Spleen (tissue), 11 donors: ENCODE data around the gene GPC3. TPM values are rescaled to one million over a fixed set of nuclear protein-coding genes. Genes with fewer than 3 reads are reported as not detected.

Experiments used
- DNase-seq: peaks from one replicate; pipeline ENCODE4 v3.0.0-alpha.2; 2020
- H3K27ac ChIP-seq, 8 donors: fragments of 200-600 bp; sonication (generic) in 7 of 8; 1 replicate in 4 of 8; 2 replicates in 4 of 8; pipeline versions ENCODE4 v1.5.0 to v1.8.0; 2016 to 2021; ENCODE audit warnings: inconsistent platforms in 4 of 8, mild to moderate bottlenecking in 4 of 8, moderate library complexity in 1 of 8
- H3K27me3 ChIP-seq, 7 donors: fragments of 200-600 bp; sonication (generic) in 6 of 7; replicated peaks in 1 of 7; 1 replicate in 4 of 7; 2 replicates in 3 of 7; pipeline versions ENCODE4 v1.5.0 to v1.8.0; 2016 to 2021; ENCODE audit warnings: inconsistent platforms in 3 of 7, mild to moderate bottlenecking in 1 of 7
- H3K36me3 ChIP-seq, 6 donors: fragments of 200-600 bp; sonication (generic) in 5 of 6; 1 replicate in 4 of 6; 2 replicates in 2 of 6; pipeline versions ENCODE4 v1.5.0 to v1.8.0; 2016 to 2021; ENCODE audit warnings: inconsistent platforms in 2 of 6
- H3K4me1 ChIP-seq, 6 donors: fragments of 200-600 bp; sonication (generic) in 5 of 6; 1 replicate in 3 of 6; 2 replicates in 3 of 6; pipeline versions ENCODE4 v1.5.0 to v1.8.0; 2016 to 2021; ENCODE audit warnings: inconsistent platforms in 3 of 6
- H3K4me3 ChIP-seq, 8 donors: fragments of 200-600 bp; sonication (generic) in 7 of 8; 1 replicate in 4 of 8; 2 replicates in 4 of 8; pipeline versions ENCODE4 v1.5.0 to v1.8.0; 2016 to 2021; ENCODE audit warnings: inconsistent platforms in 4 of 8, mild to moderate bottlenecking in 4 of 8, moderate library complexity in 2 of 8
- H3K9me3 ChIP-seq, 8 donors: fragments of 200-600 bp; sonication (generic) in 7 of 8; 1 replicate in 4 of 8; 2 replicates in 4 of 8; pipeline versions ENCODE4 v1.5.0 to v1.8.0; 2016 to 2021; ENCODE audit warnings: inconsistent platforms in 4 of 8
- POLR2A ChIP-seq, 3 donors: fragments of 450-650 bp; IDR thresholded peaks; one replicate each; pipeline ENCODE4 v1.5.1; 2017; ENCODE audit warnings: antibody characterized with exemption in 3 of 3, mild to moderate bottlenecking in 1 of 3
- POLR2AphosphoS5 ChIP-seq, 3 donors: sonication (generic); formaldehyde crosslinking; IDR thresholded peaks; one replicate each; pipeline ENCODE4 v1.5.1; 2017; ENCODE audit warnings: antibody characterized with exemption in 3 of 3
- WGBS, 5 donors: extraction: QIAGEN DNeasy Blood & Tissue Kit in 3 of 5; methylation state at CpG; one replicate each; pipeline versions ENCODE4 v1.1.5 to v1.1.7; 2013 to 2018; 5-methylcytosine and 5-hydroxymethylcytosine counted together
- intact Hi-C: fragments of 100-400 bp; cut with DNase I; formaldehyde crosslinking; loops from one replicate; pipeline ENCODE4 v1.15.0; 2023; ENCODE audit warnings: low total_unique reads
- polyA plus RNA-seq, 3 donors: library from polyadenylated mRNA; stranded (reverse); fragments of 200-250 nt; gene quantifications; one replicate each; pipeline ENCODE4 v1.2.1, GENCODE V29; 2013
- total RNA-seq, 7 donors: library from RNA; depleted of rRNA in 3 of 7; stranded (reverse); fragments of >200 nt in 3 of 7; fragmentation: NEBNext Ultra II Directional in 4 of 7; extraction: Animal tissue kit (Norgen Biotek cat#: 25700) in 4 of 7; gene quantifications; one replicate each; pipeline versions ENCODE4 v1.1.0 to v1.2.1, GENCODE V29; 2016 to 2021
- TF ChIP-seq, protein P1 (sequence below), 11 experiments: fragments of 200-600 bp in 7 of 11; fragments of 450-650 bp in 4 of 11; sonication (generic) in 4 of 11; IDR thresholded peaks in 8 of 11; conservative IDR thresholded peaks in 3 of 11; 1 replicate in 7 of 11; 2 replicates in 4 of 11; pipeline versions ENCODE4 v1.4.0 to v1.8.0; 2016 to 2021; ENCODE audit warnings: antibody characterized with exemption in 11 of 11, inconsistent platforms in 4 of 11, mild to moderate bottlenecking in 1 of 11
- donor health status: healthy with polysubstance abuse.
- donor health status: DM: no; HTN: no; CAD: no; lungs with moderate emphysema.
- donor health status: DM: no; HTN: no; CAD: no.
- donor health status: Bipolar disorder and iron deficiency.
- donor health status: healthy.
- donor health status: DM: no; HTN: no; CAD: no.
- donor health status: DM: yes; HTN: yes; CAD: no.

GPC3 gene
- total and polyA plus RNA-seq, 10 donors = 0.41 to 3.3 (median 1.5) TPM

DNA sequence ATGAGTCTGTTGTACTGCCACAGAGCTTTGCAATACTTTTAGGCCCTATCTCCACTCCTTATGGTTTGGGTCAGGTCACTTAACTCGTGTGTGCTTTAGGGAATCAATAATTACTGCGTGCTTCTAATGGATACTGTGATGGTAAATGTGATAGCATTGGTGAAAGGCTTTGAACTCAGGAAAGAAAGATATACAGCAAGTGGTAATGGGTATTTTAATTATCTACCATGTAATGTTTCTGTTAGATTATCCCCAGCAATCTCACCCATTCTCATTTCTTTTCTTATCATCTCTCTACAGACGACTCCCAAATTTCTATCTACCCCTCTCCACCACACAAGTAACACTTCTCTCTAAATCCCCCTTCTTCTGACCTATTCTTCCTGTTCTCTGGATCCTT is 128.6 kb downstream of the GPC3 start:
- H3K36me3 ChIP-seq = no peaks in the 10 kb centered on the region
- intact Hi-C loops = no loop called here

DNA sequence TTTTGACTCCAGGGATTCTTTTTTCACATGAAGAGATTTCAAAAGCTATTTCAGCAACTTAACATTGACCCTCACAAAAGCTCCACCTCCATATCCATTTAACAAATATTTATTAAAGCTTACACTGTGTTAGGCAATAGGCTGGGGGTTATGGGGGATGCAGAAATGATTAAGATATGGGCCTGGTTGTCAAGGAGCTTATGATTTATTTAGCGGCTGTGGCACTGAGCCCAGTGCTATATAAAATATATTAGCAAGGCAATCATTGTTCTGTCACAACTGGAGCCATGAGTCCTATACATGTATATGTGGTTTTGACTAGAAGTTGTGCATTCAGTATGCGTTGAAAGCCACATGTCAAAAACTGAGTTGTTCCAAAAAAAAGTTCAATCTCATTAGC is 131.1 kb downstream of the GPC3 start:
- DNase-seq = no peak
- Histone ChIP-seq H3K27me3 (peaks cover 0 to 8% (median 0%) of the 10 kb centered on the region in 7 donors), H3K9me3 (no peaks in the 10 kb centered on the region), H3K27ac (no peak overlapping the region), H3K36me3 (no peaks in the 10 kb centered on the region), H3K4me1 (no peaks in the 10 kb centered on the region), H3K4me3 (no peak overlapping the region)
- 69 to 90% (median 86%) methylated on average over 2 of the region's 2 CpGs for WGBS, 5 donors
- intact Hi-C loops = no loop called here
- TF ChIP-seq, protein P1, sequence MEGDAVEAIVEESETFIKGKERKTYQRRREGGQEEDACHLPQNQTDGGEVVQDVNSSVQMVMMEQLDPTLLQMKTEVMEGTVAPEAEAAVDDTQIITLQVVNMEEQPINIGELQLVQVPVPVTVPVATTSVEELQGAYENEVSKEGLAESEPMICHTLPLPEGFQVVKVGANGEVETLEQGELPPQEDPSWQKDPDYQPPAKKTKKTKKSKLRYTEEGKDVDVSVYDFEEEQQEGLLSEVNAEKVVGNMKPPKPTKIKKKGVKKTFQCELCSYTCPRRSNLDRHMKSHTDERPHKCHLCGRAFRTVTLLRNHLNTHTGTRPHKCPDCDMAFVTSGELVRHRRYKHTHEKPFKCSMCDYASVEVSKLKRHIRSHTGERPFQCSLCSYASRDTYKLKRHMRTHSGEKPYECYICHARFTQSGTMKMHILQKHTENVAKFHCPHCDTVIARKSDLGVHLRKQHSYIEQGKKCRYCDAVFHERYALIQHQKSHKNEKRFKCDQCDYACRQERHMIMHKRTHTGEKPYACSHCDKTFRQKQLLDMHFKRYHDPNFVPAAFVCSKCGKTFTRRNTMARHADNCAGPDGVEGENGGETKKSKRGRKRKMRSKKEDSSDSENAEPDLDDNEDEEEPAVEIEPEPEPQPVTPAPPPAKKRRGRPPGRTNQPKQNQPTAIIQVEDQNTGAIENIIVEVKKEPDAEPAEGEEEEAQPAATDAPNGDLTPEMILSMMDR (IDR thresholded peaks at IDR 0.05 in 8 of 11, conservative IDR thresholded peaks at IDR 0.05 in 3 of 11) = no peak
- TF ChIP-seq POLR2A (IDR thresholded peaks at IDR 0.05) (no peak), POLR2AphosphoS5 (IDR thresholded peaks at IDR 0.05) (no peak)

More for the DNA sequence above, 128.6 kb downstream of the GPC3 start:
- no peaks in the 10 kb centered on the region for H3K9me3 ChIP-seq
- H3K27ac ChIP-seq = no peak overlapping the region
- no peak for DNase-seq
- no peak overlapping the region for H3K4me3 ChIP-seq
- H3K4me1 ChIP-seq = no peaks in the 10 kb centered on the region
- peaks cover 0 to 8% (median 0%) of the 10 kb centered on the region in 7 donors for H3K27me3 ChIP-seq
- TF ChIP-seq POLR2A (IDR thresholded peaks at IDR 0.05) (no peak), POLR2AphosphoS5 (IDR thresholded peaks at IDR 0.05) (no peak)
- TF ChIP-seq, protein P1 (IDR thresholded peaks at IDR 0.05 in 8 of 11, conservative IDR thresholded peaks at IDR 0.05 in 3 of 11) = no peak
- 49 to 76% (median 73%) methylated on average over 3 of the region's 3 CpGs for WGBS, 5 donors

DNA sequence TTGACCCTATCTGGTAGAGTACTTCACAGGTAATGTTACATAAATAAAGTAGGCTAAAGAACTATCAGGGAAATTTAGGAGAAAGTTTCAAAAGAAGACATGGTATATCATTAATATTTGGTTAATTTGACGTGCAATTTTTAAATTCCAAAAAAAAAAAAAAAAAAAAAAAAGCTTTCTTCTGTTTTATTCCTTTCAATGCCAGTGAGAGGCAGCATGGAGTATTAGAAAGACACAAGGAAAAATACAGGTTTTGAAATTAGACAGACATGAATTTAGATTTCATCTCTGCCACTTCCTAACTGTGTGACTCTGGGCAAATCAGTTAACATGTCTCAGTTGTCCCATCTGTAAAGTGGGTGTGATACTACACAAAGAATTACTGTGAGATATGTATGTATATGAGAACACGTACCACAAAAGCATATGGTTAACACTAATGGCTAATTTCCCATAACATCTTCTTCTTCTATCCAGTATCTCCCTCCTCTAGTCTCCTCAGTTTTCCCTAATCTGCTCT is 132.5 kb downstream of the GPC3 start:
- intact Hi-C loops = no loop called here
- H3K9me3 ChIP-seq = no peaks in the 10 kb centered on the region
- DNase-seq = no peak
- TF ChIP-seq, protein P1 (IDR thresholded peaks at IDR 0.05 in 8 of 11, conservative IDR thresholded peaks at IDR 0.05 in 3 of 11) = no peak
- TF ChIP-seq POLR2A (IDR thresholded peaks at IDR 0.05) (no peak), POLR2AphosphoS5 (IDR thresholded peaks at IDR 0.05) (no peak)
- H3K4me1 ChIP-seq = no peaks in the 10 kb centered on the region
- WGBS, 5 donors = 48 to 83% (median 65%) methylated on average over 2 of the region's 2 CpGs
- H3K27me3 ChIP-seq = peaks cover 0 to 8% (median 0%) of the 10 kb centered on the region in 7 donors
- H3K36me3 ChIP-seq = no peaks in the 10 kb centered on the region
- no peak overlapping the region for H3K27ac ChIP-seq
- H3K4me3 ChIP-seq = no peak overlapping the region

DNA sequence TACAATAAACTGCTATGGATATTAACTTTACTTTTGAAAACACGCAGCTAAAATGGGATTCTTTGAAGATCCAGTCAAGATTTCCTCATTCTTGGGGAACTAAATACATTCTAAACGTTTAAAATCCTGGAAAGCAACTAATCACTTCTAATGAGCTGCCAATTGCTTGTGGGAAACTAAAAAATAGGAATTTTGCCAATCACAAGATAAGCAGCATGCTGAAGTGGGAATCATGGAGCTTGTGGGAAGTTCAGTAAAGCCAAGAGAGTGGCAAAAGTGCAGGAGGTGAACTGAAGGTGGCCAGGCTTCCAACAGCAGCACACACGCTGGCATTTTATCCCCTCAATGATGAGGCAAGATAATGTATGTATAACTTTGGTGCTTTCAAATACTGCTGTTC is 133.0 kb downstream of the GPC3 start:
- intact Hi-C loops = no loop called here
- 38 to 67% (median 65%) methylated on average over 3 of the region's 3 CpGs for WGBS, 5 donors
- H3K4me1 ChIP-seq = no peaks in the 10 kb centered on the region
- H3K27me3 ChIP-seq = peaks cover 0 to 8% (median 0%) of the 10 kb centered on the region in 7 donors
- TF ChIP-seq POLR2A (IDR thresholded peaks at IDR 0.05) (no peak), POLR2AphosphoS5 (IDR thresholded peaks at IDR 0.05) (no peak)
- TF ChIP-seq, protein P1 (IDR thresholded peaks at IDR 0.05 in 8 of 11, conservative IDR thresholded peaks at IDR 0.05 in 3 of 11) = no peak
- no peak for DNase-seq
- no peaks in the 10 kb centered on the region for H3K36me3 ChIP-seq
- no peak overlapping the region for H3K27ac ChIP-seq
- H3K9me3 ChIP-seq = no peaks in the 10 kb centered on the region
- H3K4me3 ChIP-seq = no peak overlapping the region
